ENCODE results near the gene TMEM89. TPM values are rescaled to one million over a fixed set of nuclear protein-coding genes. Genes with fewer than 3 reads are reported as not detected.

TMEM89 gene
- total and polyA plus RNA-seq, 2 of the 13 experiments (the other 11 are each of a cell fraction or from before 2014, with no cell fraction given): 0.31 to 0.59 TPM

DNA sequence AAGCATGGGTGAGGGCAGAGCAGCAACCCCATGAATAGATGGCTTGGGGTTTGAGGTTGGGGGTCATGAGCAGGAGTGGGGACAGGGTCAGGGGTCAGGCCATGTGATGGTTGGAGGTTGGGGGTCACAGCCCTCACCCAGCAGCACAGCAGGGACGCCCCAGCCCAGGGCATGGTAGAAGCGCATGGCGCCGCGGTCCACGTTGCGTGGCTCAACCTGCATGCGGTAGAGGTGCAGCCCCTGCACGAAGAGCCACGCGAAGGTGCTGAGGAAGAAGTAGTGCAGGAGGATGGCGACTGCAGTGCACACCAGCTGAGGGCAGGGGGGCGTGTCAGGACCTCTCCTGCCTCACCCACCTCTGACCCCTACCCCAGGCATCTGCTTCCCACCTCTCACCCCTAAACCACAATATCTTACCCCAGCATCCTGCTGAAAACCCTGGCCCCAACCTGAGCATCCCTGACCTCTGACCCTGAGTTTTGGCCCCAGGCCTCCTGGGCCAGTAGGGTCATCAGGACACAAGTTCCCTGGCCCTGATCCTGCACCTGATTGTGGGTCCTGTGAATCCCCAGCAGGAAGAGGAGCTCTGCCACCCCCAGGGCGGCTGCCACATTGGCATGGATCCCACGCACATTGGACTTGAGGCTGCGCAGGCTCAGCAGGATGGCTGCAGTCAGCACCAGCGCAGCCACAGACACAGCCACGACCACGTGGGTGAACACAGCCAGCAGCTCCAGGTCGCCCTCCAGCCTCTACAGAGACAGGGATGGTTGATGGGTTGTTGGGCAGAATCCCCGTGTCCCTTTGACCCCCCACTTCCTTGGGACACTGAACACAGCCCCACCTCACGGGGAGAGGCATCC, 23.6 kb upstream of the TMEM89 start:
- peaks cover 1 to 2% of the 10 kb centered on the region in 2 experiments; a peak in 2 of 5 replicates for H3K36me3 ChIP-seq (replicated peaks in 1 of 2; ENCODE audit: control insufficient read depth in 1 of 2, insufficient read depth in 2 of 2, low read length in 2 of 2)
- no peak for DNase-seq (ENCODE audit: low spot score)
- H3K27me3 ChIP-seq (ENCODE audit: control insufficient read depth in 1 of 2, insufficient read depth in 2 of 2, low read length in 2 of 2): no peaks in the 10 kb centered on the region
- no peak overlapping the region for H3K27ac ChIP-seq (ENCODE audit: extremely low read length, insufficient read depth, low read length)
- intact Hi-C loops (cut with micrococcal nuclease; ENCODE audit: unreplicated experiment): no loop called here
- H3K79me2 ChIP-seq (ENCODE audit: insufficient read depth, low read length): no peaks in the 10 kb centered on the region
- no peak for ATAC-seq
- ChIA-PET CTCF (ENCODE audit: low intra/inter-chr PET ratio, low total read pairs) (no interaction called here), POLR2A (no interaction called here)
- H4K20me1 ChIP-seq (ENCODE audit: insufficient read depth, low read length): no peaks in the 10 kb centered on the region
- no TSS peak for BruUV-seq (replicated peaks)
- in situ Hi-C loops (cut with HindIII; ENCODE audit: extremely low pct_ligation_motif_present, low pct_unique_long_range_greater_than_20kb): no loop called here
- FAIRE-seq: no peak
- no peak overlapping the region for H3K4me3 ChIP-seq (replicated peaks in 1 of 3; ENCODE audit: insufficient read depth in 1 of 3, low read depth in 2 of 3, low read length in 3 of 3)
- 0 out of 2 replicates have a peak, but pooled peaks cover 4% of the 10 kb centered on the region for H3K4me1 ChIP-seq (ENCODE audit: insufficient read depth, low read length)
- TF ChIP-seq, protein P1, sequence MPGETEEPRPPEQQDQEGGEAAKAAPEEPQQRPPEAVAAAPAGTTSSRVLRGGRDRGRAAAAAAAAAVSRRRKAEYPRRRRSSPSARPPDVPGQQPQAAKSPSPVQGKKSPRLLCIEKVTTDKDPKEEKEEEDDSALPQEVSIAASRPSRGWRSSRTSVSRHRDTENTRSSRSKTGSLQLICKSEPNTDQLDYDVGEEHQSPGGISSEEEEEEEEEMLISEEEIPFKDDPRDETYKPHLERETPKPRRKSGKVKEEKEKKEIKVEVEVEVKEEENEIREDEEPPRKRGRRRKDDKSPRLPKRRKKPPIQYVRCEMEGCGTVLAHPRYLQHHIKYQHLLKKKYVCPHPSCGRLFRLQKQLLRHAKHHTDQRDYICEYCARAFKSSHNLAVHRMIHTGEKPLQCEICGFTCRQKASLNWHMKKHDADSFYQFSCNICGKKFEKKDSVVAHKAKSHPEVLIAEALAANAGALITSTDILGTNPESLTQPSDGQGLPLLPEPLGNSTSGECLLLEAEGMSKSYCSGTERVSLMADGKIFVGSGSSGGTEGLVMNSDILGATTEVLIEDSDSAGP (CRISPR knock-in tag; IDR thresholded peaks at IDR 0.05; ENCODE audit: borderline replicate concordance): 0 out of 2 replicates have a peak, but pooled peaks have one; percentile 20
- no peak for TF ChIP-seq ZSCAN20 (CRISPR knock-in tag; IDR thresholded peaks at IDR 0.05; ENCODE audit: borderline replicate concordance)
- no peak overlapping the region for H2AFZ ChIP-seq (ENCODE audit: low read length)
- H3K4me2 ChIP-seq (ENCODE audit: low read depth, low read length): no peak overlapping the region
- no peaks in the 10 kb centered on the region for H3K9me3 ChIP-seq (ENCODE audit: low read length)
- H3K9ac ChIP-seq (ENCODE audit: insufficient read depth, low read depth, low read length): no peak overlapping the region
- WGBS (ENCODE audit: low lambda C conversion rate): 100% methylated on average over 1 of the region's 22 CpGs

DNA sequence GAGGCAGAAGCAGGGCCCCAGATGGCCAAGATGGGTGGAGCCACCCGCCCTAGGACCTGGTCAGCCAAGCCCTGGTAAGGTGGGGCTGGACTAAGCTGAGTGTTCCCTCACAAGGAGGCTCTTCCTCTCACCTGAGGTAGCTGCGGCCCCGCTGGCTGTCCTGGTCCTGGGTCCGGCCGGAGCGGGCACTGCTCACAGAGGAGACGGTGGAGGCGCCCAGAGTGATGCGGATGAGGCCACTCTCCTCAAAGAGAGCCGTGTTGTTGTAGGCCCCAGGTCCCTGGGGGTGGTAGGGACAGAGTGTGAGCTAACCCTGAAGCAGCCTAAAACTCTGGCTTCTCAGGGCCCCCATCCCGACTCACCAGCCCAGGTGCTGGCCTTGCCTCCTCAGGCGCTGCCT, 21.0 kb upstream of the TMEM89 start:
- Histone ChIP-seq H3K36me3 (replicated peaks in 1 of 2; ENCODE audit: control insufficient read depth in 1 of 2, insufficient read depth in 2 of 2, low read length in 2 of 2) (peaks cover 1 to 2% of the 10 kb centered on the region in 2 experiments; a peak in 2 of 5 replicates), H3K9ac (ENCODE audit: insufficient read depth, low read depth, low read length) (no peak overlapping the region), H2AFZ (ENCODE audit: low read length) (no peak overlapping the region), H3K79me2 (ENCODE audit: insufficient read depth, low read length) (no peaks in the 10 kb centered on the region), H3K27me3 (ENCODE audit: control insufficient read depth in 1 of 2, insufficient read depth in 2 of 2, low read length in 2 of 2) (no peaks in the 10 kb centered on the region), H4K20me1 (ENCODE audit: insufficient read depth, low read length) (no peaks in the 10 kb centered on the region), H3K27ac (ENCODE audit: extremely low read length, insufficient read depth, low read length) (no peak overlapping the region), H3K9me3 (ENCODE audit: low read length) (no peaks in the 10 kb centered on the region), H3K4me2 (ENCODE audit: low read depth, low read length) (no peak overlapping the region), H3K4me3 (replicated peaks in 1 of 3; ENCODE audit: insufficient read depth in 1 of 3, low read depth in 2 of 3, low read length in 3 of 3) (no peak overlapping the region), H3K4me1 (ENCODE audit: insufficient read depth, low read length) (peaks cover 10% of the 10 kb centered on the region)
- CTCF ChIA-PET (ENCODE audit: low intra/inter-chr PET ratio, low total read pairs): no interaction called here
- intact Hi-C loops (cut with micrococcal nuclease; ENCODE audit: unreplicated experiment) (no loop called here), in situ Hi-C loops (cut with HindIII; ENCODE audit: extremely low pct_ligation_motif_present, low pct_unique_long_range_greater_than_20kb) (no loop called here)
- 86% methylated on average over 9 of the region's 12 CpGs for WGBS (ENCODE audit: low lambda C conversion rate)
- no peak for FAIRE-seq
- TF ChIP-seq, protein P2, sequence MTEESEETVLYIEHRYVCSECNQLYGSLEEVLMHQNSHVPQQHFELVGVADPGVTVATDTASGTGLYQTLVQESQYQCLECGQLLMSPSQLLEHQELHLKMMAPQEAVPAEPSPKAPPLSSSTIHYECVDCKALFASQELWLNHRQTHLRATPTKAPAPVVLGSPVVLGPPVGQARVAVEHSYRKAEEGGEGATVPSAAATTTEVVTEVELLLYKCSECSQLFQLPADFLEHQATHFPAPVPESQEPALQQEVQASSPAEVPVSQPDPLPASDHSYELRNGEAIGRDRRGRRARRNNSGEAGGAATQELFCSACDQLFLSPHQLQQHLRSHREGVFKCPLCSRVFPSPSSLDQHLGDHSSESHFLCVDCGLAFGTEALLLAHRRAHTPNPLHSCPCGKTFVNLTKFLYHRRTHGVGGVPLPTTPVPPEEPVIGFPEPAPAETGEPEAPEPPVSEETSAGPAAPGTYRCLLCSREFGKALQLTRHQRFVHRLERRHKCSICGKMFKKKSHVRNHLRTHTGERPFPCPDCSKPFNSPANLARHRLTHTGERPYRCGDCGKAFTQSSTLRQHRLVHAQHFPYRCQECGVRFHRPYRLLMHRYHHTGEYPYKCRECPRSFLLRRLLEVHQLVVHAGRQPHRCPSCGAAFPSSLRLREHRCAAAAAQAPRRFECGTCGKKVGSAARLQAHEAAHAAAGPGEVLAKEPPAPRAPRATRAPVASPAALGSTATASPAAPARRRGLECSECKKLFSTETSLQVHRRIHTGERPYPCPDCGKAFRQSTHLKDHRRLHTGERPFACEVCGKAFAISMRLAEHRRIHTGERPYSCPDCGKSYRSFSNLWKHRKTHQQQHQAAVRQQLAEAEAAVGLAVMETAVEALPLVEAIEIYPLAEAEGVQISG (CRISPR knock-in tag; IDR thresholded peaks at IDR 0.05): no peak
- TF ChIP-seq FOXP1 (IDR thresholded peaks at IDR 0.05) (no peak), FOXP1 (CRISPR knock-in tag; IDR thresholded peaks at IDR 0.05) (no peak), FOXK1 (CRISPR knock-in tag; IDR thresholded peaks at IDR 0.05; ENCODE audit: borderline replicate concordance, low read depth) (no peak), ZNF775 (CRISPR knock-in tag; IDR thresholded peaks at IDR 0.05; ENCODE audit: borderline replicate concordance) (no peak), ZNF264 (CRISPR knock-in tag; IDR thresholded peaks at IDR 0.05) (no peak)
- TF ChIP-seq, protein P3, sequence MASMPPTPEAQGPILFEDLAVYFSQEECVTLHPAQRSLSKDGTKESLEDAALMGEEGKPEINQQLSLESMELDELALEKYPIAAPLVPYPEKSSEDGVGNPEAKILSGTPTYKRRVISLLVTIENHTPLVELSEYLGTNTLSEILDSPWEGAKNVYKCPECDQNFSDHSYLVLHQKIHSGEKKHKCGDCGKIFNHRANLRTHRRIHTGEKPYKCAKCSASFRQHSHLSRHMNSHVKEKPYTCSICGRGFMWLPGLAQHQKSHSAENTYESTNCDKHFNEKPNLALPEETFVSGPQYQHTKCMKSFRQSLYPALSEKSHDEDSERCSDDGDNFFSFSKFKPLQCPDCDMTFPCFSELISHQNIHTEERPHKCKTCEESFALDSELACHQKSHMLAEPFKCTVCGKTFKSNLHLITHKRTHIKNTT (CRISPR knock-in tag; IDR thresholded peaks at IDR 0.05): no peak
- POLR2A ChIA-PET: no interaction called here
- DNase-seq (ENCODE audit: low spot score): no peak
- no TSS peak for BruUV-seq (replicated peaks)
- no peak for ATAC-seq
